Activated CD8-positive, alpha-beta T cell treated with anti-CD3 and anti-CD28 coated beads for 36 hours (primary cell): ENCODE measurements around the gene KRTAP12-2. TPM values are rescaled to one million over a fixed set of nuclear protein-coding genes. Genes with fewer than 3 reads are reported as not detected.

ENCODE experiments used
- ATAC-seq: fragments of 200-7000 bp; cut with Tn5 transposase; one replicate; pipeline ENCODE4 v1.10.0; 2021; ENCODE audit warnings: mild to moderate bottlenecking, moderate library complexity
- CTCF ChIA-PET: fragments of 350-600 bp; sonication (Branson Sonifier 250); formaldehyde crosslinking; loops from one replicate; lab custom pipeline; 2021; ENCODE audit warnings: antibody characterized with exemption; lab: Charles Lee
- POLR2A ChIA-PET: fragments of 350-600 bp; sonication (Branson Sonifier 250); formaldehyde crosslinking; loops from one replicate; lab custom pipeline; 2021; ENCODE audit warnings: antibody characterized with exemption; lab: Charles Lee
- DNase-seq: peaks from one replicate; pipeline ENCODE4 v3.0.0-alpha.2; 2020
- H3K27ac Mint-ChIP-seq: one replicate; pipeline ENCODE4 v1.8.0; 2021; ENCODE audit warnings: mild to moderate bottlenecking, mixed read lengths
- H3K27me3 Mint-ChIP-seq: one replicate; pipeline ENCODE4 v1.8.0; 2021; ENCODE audit warnings: mixed read lengths
- H3K36me3 Mint-ChIP-seq: one replicate; pipeline ENCODE4 v1.8.0; 2021; ENCODE audit warnings: low read depth, mixed read lengths
- H3K4me1 Mint-ChIP-seq: one replicate; pipeline ENCODE4 v1.8.0; 2021; ENCODE audit warnings: low read depth, mixed read lengths
- H3K4me3 Mint-ChIP-seq: one replicate; pipeline ENCODE4 v1.8.0; 2021; ENCODE audit warnings: mild to moderate bottlenecking, moderate library complexity, mixed read lengths
- H3K9me3 Mint-ChIP-seq: one replicate; pipeline ENCODE4 v1.8.0; 2021; ENCODE audit warnings: mixed read lengths
- intact Hi-C: fragments of 100-400 bp; cut with micrococcal nuclease; formaldehyde crosslinking; loops from one replicate; pipeline ENCODE4 v1.10.0; 2022
- total RNA-seq, 2 experiments: library from RNA; stranded (reverse); gene quantifications; one replicate each; pipeline ENCODE4 v1.2.3, GENCODE V29; 2021
- TF ChIP-seq, protein P1 (sequence below): fragments of 200-600 bp; IDR thresholded peaks from one replicate; pipeline ENCODE4 v1.8.0; 2022; ENCODE audit warnings: antibody characterized with exemption, mild to moderate bottlenecking

Gene KRTAP12-2
- total RNA-seq, 2 experiments from 2014 or later = not detected

DNA sequence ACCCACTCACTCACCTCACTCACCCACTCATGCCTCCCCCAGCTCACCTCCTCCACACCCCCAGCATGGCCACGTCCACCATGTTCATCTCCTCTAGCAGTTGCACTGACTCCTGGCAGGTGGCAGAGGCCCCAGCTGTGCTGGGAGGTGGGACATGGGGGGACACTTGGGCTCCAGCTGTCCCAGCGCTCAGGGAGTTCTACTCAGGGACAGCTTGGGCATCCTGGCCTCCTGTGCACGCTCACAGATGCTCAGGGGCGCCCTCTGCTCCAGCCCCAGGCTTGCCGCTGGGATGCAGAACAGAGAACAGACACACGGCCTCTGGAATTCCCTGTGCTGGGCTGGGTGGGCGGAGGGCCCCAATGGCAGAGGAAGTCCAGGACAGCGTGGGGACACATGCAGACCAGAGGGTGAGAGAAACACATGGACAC, 49.6 kb downstream of the KRTAP12-2 start:
- intact Hi-C loops = no loop called here
- H3K4me1 Mint-ChIP-seq = peaks cover 41% of the 10 kb centered on the region
- H3K9me3 Mint-ChIP-seq = peaks cover 28% of the 10 kb centered on the region
- H3K27me3 Mint-ChIP-seq = no peaks in the 10 kb centered on the region
- no peak for DNase-seq
- POLR2A ChIA-PET = no interaction called here
- TF ChIP-seq, protein P1, sequence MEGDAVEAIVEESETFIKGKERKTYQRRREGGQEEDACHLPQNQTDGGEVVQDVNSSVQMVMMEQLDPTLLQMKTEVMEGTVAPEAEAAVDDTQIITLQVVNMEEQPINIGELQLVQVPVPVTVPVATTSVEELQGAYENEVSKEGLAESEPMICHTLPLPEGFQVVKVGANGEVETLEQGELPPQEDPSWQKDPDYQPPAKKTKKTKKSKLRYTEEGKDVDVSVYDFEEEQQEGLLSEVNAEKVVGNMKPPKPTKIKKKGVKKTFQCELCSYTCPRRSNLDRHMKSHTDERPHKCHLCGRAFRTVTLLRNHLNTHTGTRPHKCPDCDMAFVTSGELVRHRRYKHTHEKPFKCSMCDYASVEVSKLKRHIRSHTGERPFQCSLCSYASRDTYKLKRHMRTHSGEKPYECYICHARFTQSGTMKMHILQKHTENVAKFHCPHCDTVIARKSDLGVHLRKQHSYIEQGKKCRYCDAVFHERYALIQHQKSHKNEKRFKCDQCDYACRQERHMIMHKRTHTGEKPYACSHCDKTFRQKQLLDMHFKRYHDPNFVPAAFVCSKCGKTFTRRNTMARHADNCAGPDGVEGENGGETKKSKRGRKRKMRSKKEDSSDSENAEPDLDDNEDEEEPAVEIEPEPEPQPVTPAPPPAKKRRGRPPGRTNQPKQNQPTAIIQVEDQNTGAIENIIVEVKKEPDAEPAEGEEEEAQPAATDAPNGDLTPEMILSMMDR = no peak
- CTCF ChIA-PET = no interaction called here
- no peak overlapping the region for H3K27ac Mint-ChIP-seq
- no peak overlapping the region for H3K4me3 Mint-ChIP-seq
- H3K36me3 Mint-ChIP-seq = peaks cover 20% of the 10 kb centered on the region
- no peak for ATAC-seq

DNA sequence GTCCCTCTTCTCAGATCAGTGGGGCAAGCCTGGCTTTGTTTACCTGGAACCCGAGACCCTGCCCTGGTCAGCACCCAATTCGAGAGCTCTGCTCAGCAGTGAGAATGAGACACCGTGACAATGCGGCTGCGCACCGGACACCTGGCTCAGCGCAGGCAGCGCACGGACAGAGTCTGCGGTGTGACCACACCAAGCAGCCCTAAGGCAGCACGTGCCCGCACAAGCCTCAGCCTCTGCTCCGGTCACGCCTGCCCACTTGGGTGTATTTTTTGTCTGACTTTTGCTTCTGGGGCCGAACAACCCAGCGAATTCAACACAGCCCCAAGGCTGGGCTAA, 50.2 kb downstream of the KRTAP12-2 start:
- Mint-ChIP-seq H3K4me1 (peaks cover 41% of the 10 kb centered on the region), H3K4me3 (no peak overlapping the region), H3K27me3 (no peaks in the 10 kb centered on the region), H3K27ac (no peak overlapping the region), H3K9me3 (peaks cover 26% of the 10 kb centered on the region), H3K36me3 (peaks cover 20% of the 10 kb centered on the region)
- ATAC-seq (no peak), DNase-seq (no peak)
- intact Hi-C loops = no loop called here
- ChIA-PET POLR2A (interaction anchor here (0.6 kb wide), 1 partner anchor 307 kb away, joined by 3 read pairs; no protein-coding TSS in a partner anchor), CTCF (no interaction called here)
- TF ChIP-seq, protein P1 = no peak

Other genes starting within 250 kb of the KRTAP12-2 start
- gene LRRC3, start 211.4 kb downstream of the KRTAP12-2 start, total RNA-seq = 1 to 10 TPM; 1.8 to 1.9 TPM
- not detected for gene KRTAP10-1, start 126.7 kb downstream of the KRTAP12-2 start, total RNA-seq
- gene KRTAP10-2, start 115.4 kb downstream of the KRTAP12-2 start, total RNA-seq = not detected
- not detected for gene KRTAP10-3, start 108.1 kb downstream of the KRTAP12-2 start, total RNA-seq
- gene KRTAP10-4, start 93.2 kb downstream of the KRTAP12-2 start, total RNA-seq = not detected
- gene KRTAP10-5, start 86.3 kb downstream of the KRTAP12-2 start, total RNA-seq = not detected
- not detected for gene KRTAP10-6, start 74.4 kb downstream of the KRTAP12-2 start, total RNA-seq
- gene KRTAP10-7, start 66.3 kb downstream of the KRTAP12-2 start, total RNA-seq = not detected
- gene KRTAP10-8, start 54.8 kb downstream of the KRTAP12-2 start, total RNA-seq = not detected
- gene KRTAP10-9, start 39.8 kb downstream of the KRTAP12-2 start, total RNA-seq = not detected
- gene KRTAP10-10, start 29.6 kb downstream of the KRTAP12-2 start, total RNA-seq = not detected
- not detected for gene KRTAP10-11, start 20.5 kb downstream of the KRTAP12-2 start, total RNA-seq
- not detected for gene KRTAP12-4, start 12.3 kb downstream of the KRTAP12-2 start, total RNA-seq
- not detected for gene KRTAP12-3, start 9.0 kb downstream of the KRTAP12-2 start, total RNA-seq
- not detected for gene KRTAP12-1, start 15.2 kb upstream of the KRTAP12-2 start, total RNA-seq
- gene KRTAP10-12, start 30.2 kb upstream of the KRTAP12-2 start, total RNA-seq = not detected
- gene TSPEAR, start 44.6 kb upstream of the KRTAP12-2 start, total RNA-seq = not detected
- 100 to 1,000 TPM; 113 to 115 TPM for gene UBE2G2, start 134.9 kb upstream of the KRTAP12-2 start, total RNA-seq
- 10 to 100 TPM; 69.8 to 72.9 TPM for gene SUMO3, start 151.1 kb upstream of the KRTAP12-2 start, total RNA-seq
- gene PTTG1IP, start 206.8 kb upstream of the KRTAP12-2 start, total RNA-seq = 10 to 100 TPM; 60.7 to 61.8 TPM